Smooth muscle cell (in vitro differentiated cells): ENCODE results near the gene ABHD17B. TPM values are rescaled to one million over a fixed set of nuclear protein-coding genes. Genes with fewer than 3 reads are reported as not detected.

ENCODE experiments used
- DNase-seq: peaks from one replicate; lab custom pipeline; 2025; ENCODE audit not compliant: unreplicated experiment; lab: John Stamatoyannopoulos, UW
- H2AFZ ChIP-seq: fragments of 200-600 bp; sonication (generic); 2 replicates; pipeline ENCODE4 v1.6.0; 2016; ENCODE audit warnings: antibody characterized with exemption, low read depth, mild to moderate bottlenecking
- H3F3A ChIP-seq: fragments of 200-600 bp; sonication (generic); 2 replicates; pipeline ENCODE4 v1.6.0; 2017; ENCODE audit warnings: antibody characterized with exemption, low read depth
- H3K27ac ChIP-seq: fragments of 200-600 bp; sonication (generic); 2 replicates; pipeline ENCODE4 v1.5.1; 2016; ENCODE audit warnings: low read depth, mild to moderate bottlenecking
- H3K27me3 ChIP-seq: fragments of 200-600 bp; sonication (generic); 2 replicates; pipeline ENCODE4 v1.6.1; 2016; ENCODE audit warnings: low read depth, mild to moderate bottlenecking
- H3K36me3 ChIP-seq: fragments of 200-600 bp; sonication (generic); 2 replicates; pipeline ENCODE4 v1.5.1; 2016; ENCODE audit warnings: low read depth
- H3K4me1 ChIP-seq: fragments of 200-600 bp; sonication (generic); 2 replicates; pipeline ENCODE4 v1.5.1; 2016; ENCODE audit warnings: low read depth
- H3K4me2 ChIP-seq: fragments of 200-600 bp; sonication (generic); 2 replicates; pipeline ENCODE4 v1.6.0; 2016; ENCODE audit warnings: mild to moderate bottlenecking
- H3K4me3 ChIP-seq: fragments of 200-600 bp; sonication (generic); 2 replicates; pipeline ENCODE4 v1.5.1; 2016; ENCODE audit warnings: mild to moderate bottlenecking
- H3K79me2 ChIP-seq: fragments of 200-600 bp; sonication (generic); 2 replicates; pipeline ENCODE4 v1.6.0; 2016; ENCODE audit warnings: low read depth, mild to moderate bottlenecking
- H3K9ac ChIP-seq: fragments of 200-600 bp; sonication (generic); 2 replicates; pipeline ENCODE4 v1.6.0; 2016; ENCODE audit warnings: low read depth
- H3K9me3 ChIP-seq: fragments of 200-600 bp; sonication (generic); replicated peaks from 2 replicates; pipeline ENCODE4 v1.5.1; 2016; ENCODE audit warnings: low read depth
- H4K20me1 ChIP-seq: fragments of 200-600 bp; sonication (generic); 2 replicates; pipeline ENCODE4 v1.6.0; 2016; ENCODE audit warnings: low read depth
- CTCF ChIP-seq: fragments of 200-600 bp; sonication (generic); IDR thresholded peaks from 2 replicates; pipeline ENCODE4 v1.5.1; 2017; ENCODE audit warnings: borderline replicate concordance, mild to moderate bottlenecking, antibody characterized with exemption; ENCODE audit not compliant: insufficient read depth, poor library complexity, severe bottlenecking
- WGBS: methylation state at CpG from one replicate; pipeline ENCODE4 v1.1.7; 2016; ENCODE audit warnings: low lambda C conversion rate; 5-methylcytosine and 5-hydroxymethylcytosine counted together
- polyA plus RNA-seq: library from polyadenylated mRNA; unstranded; fragments of >200 nt; fragmentation: Nextera tagmentation; extraction: Ambion mirVana; gene quantifications from 2 replicates; pipeline ENCODE4 v1.2.1, GENCODE V29; 2016
- total RNA-seq: library from RNA; depleted of rRNA; stranded (reverse); fragments of >200 nt; gene quantifications from 2 replicates; pipeline ENCODE4 v1.2.3, GENCODE V29; 2014

Gene ABHD17B
- total and polyA plus RNA-seq, 2 experiments from 2014 or later: 14.1 to 26.7 TPM

GRCh38 chr9:71928806-71929205 is 17.8 kb upstream of the ABHD17B start:
- Histone ChIP-seq H3K9ac (no peak overlapping the region), H3F3A (peaks cover 17% of the 10 kb centered on the region), H3K4me1 (peaks cover 6% of the 10 kb centered on the region), H3K27me3 (no peaks in the 10 kb centered on the region), H2AFZ (no peak overlapping the region), H3K36me3 (no peaks in the 10 kb centered on the region), H3K4me3 (no peak overlapping the region), H3K9me3 (no peaks in the 10 kb centered on the region), H3K4me2 (peak overlapping the region; percentile 22), H3K79me2 (peaks cover 71% of the 10 kb centered on the region), H4K20me1 (peaks cover 21% of the 10 kb centered on the region), H3K27ac (peak overlapping the region; percentile 92)
- TF ChIP-seq CTCF: no peak
- DNase-seq: no peak
- WGBS: 80% methylated on average over 2 of the region's 2 CpGs

GRCh38 chr9:71928376-71928775 is 17.4 kb upstream of the ABHD17B start:
- no peak for TF ChIP-seq CTCF
- Histone ChIP-seq H3K36me3 (no peaks in the 10 kb centered on the region), H3K9me3 (no peaks in the 10 kb centered on the region), H2AFZ (no peak overlapping the region), H3K79me2 (peaks cover 71% of the 10 kb centered on the region), H3K27ac (peak overlapping the region; percentile 92), H4K20me1 (peaks cover 21% of the 10 kb centered on the region), H3K9ac (no peak overlapping the region), H3K27me3 (no peaks in the 10 kb centered on the region), H3K4me1 (peaks cover 6% of the 10 kb centered on the region), H3K4me2 (no peak overlapping the region), H3F3A (peaks cover 17% of the 10 kb centered on the region), H3K4me3 (no peak overlapping the region)
- 100% methylated on average over 1 of the region's 1 CpG for WGBS
- DNase-seq: no peak

GRCh38 chr9:71925834-71926233 is 14.8 kb upstream of the ABHD17B start:
- no peak for TF ChIP-seq CTCF
- H3K27ac ChIP-seq: peak overlapping the region; percentile 7
- peaks cover 13% of the 10 kb centered on the region for H3F3A ChIP-seq
- no peaks in the 10 kb centered on the region for H3K9me3 ChIP-seq
- no peak overlapping the region for H2AFZ ChIP-seq
- no peaks in the 10 kb centered on the region for H3K27me3 ChIP-seq
- no peaks in the 10 kb centered on the region for H3K36me3 ChIP-seq
- no peak overlapping the region for H3K4me3 ChIP-seq
- H4K20me1 ChIP-seq: peaks cover 28% of the 10 kb centered on the region
- no peak overlapping the region for H3K4me2 ChIP-seq
- H3K79me2 ChIP-seq: peaks cover 70% of the 10 kb centered on the region
- DNase-seq: no peak
- peaks cover 13% of the 10 kb centered on the region for H3K4me1 ChIP-seq
- H3K9ac ChIP-seq: no peak overlapping the region

- Histone ChIP-seq H3K27ac (no peak overlapping the region), H3K79me2 (peaks cover 83% of the 10 kb centered on the region)
These were observed 13.6 kb upstream of the ABHD17B start for GRCh38 chr9:71924576-71924975.

More at GRCh38 chr9:71924576-71924975, 13.6 kb upstream of the ABHD17B start:
- DNase-seq: no peak
- Histone ChIP-seq H4K20me1 (peaks cover 24% of the 10 kb centered on the region), H3F3A (peaks cover 8% of the 10 kb centered on the region), H3K27me3 (no peaks in the 10 kb centered on the region), H3K4me2 (no peak overlapping the region), H3K9ac (no peak overlapping the region), H3K4me3 (no peak overlapping the region), H3K9me3 (no peaks in the 10 kb centered on the region), H2AFZ (no peak overlapping the region), H3K4me1 (peaks cover 19% of the 10 kb centered on the region), H3K36me3 (no peaks in the 10 kb centered on the region)
- TF ChIP-seq CTCF: no peak
